Astrocyte (in vitro differentiated cells and primary cell): ENCODE measurements around the gene FAM227B.

Source experiments
- EZH2 ChIP-seq: IDR thresholded peaks from 2 replicates; pipeline ENCODE4 v1.6.1; 2012; ENCODE audit warnings: mild to moderate bottlenecking, low read length, inconsistent platforms; ENCODE audit not compliant: insufficient read depth
- TF ChIP-seq, protein P1 (sequence below): IDR thresholded peaks from 2 replicates; pipeline ENCODE4 v1.5.1; 2011; ENCODE audit warnings: low read depth, mild to moderate bottlenecking, inconsistent platforms, low read length, moderate library complexity; ENCODE audit not compliant: insufficient read depth

GRCh38 chr15:49424954-49425353 lies 195.7 kb downstream of the FAM227B start:
- TF ChIP-seq EZH2: no peak
- TF ChIP-seq, protein P1, sequence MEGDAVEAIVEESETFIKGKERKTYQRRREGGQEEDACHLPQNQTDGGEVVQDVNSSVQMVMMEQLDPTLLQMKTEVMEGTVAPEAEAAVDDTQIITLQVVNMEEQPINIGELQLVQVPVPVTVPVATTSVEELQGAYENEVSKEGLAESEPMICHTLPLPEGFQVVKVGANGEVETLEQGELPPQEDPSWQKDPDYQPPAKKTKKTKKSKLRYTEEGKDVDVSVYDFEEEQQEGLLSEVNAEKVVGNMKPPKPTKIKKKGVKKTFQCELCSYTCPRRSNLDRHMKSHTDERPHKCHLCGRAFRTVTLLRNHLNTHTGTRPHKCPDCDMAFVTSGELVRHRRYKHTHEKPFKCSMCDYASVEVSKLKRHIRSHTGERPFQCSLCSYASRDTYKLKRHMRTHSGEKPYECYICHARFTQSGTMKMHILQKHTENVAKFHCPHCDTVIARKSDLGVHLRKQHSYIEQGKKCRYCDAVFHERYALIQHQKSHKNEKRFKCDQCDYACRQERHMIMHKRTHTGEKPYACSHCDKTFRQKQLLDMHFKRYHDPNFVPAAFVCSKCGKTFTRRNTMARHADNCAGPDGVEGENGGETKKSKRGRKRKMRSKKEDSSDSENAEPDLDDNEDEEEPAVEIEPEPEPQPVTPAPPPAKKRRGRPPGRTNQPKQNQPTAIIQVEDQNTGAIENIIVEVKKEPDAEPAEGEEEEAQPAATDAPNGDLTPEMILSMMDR: no peak
